K562 (cell line): ENCODE results near the gene OVCH2.

Experiments used
- ATF4 ChIP-seq: fragments of 450-650 bp; formaldehyde crosslinking; IDR thresholded peaks from 2 replicates; pipeline ENCODE4 v1.4.0; 2022; ENCODE audit warnings: mild to moderate bottlenecking, moderate library complexity
- BHLHE40 ChIP-seq: IDR thresholded peaks from 2 replicates; pipeline ENCODE4 v1.6.1; 2011; ENCODE audit warnings: low read length, improper control_type of control experiment
- KAT7 ChIP-seq: sonication (generic); formaldehyde crosslinking; IDR thresholded peaks from 2 replicates; pipeline ENCODE4 v1.8.0; 2022; ENCODE audit warnings: missing genetic modification reagents, mild to moderate bottlenecking, borderline replicate concordance
- MAFF ChIP-seq: IDR thresholded peaks from 2 replicates; pipeline ENCODE4 v1.6.1; 2012; ENCODE audit warnings: low read length, improper control_type of control experiment
- NR2C1 ChIP-seq, 2 experiments: fragments of 450-650 bp; IDR thresholded peaks; 2 replicates each; pipeline ENCODE4 v1.6.1; 2017; ENCODE audit warnings: mild to moderate bottlenecking in 2 of 2, antibody characterized with exemption in 1 of 2, inconsistent platforms in 1 of 2, missing compliant biosample characterization in 1 of 2, missing genetic modification characterization in 1 of 2

- TF ChIP-seq BHLHE40 (no peak), MAFF (no peak), NR2C1 (IDR thresholded peaks at IDR 0.05) (no peak), NR2C1 (tag; IDR thresholded peaks at IDR 0.05) (no peak), ATF4 (CRISPR knock-in tag) (no peak), KAT7 (CRISPR knock-in tag) (no peak)
Observed at GRCh38 chr11:7670641-7671040, 35.6 kb downstream of the OVCH2 start.
